Measurements from ENCODE around the gene GRHL1.

- no peak for TF ChIP-seq GATA3 (IDR thresholded peaks at IDR 0.05; ENCODE audit: low read depth, low read length)
- TF ChIP-seq GATA2 (IDR thresholded peaks at IDR 0.05; ENCODE audit: low read depth, low read length): no peak
These were observed 37.0 kb upstream of the GRHL1 start for GRCh38 chr2:9914384-9915065.
